Measurements from ENCODE around the gene ARMC12.

The ARMC12 gene

DNA sequence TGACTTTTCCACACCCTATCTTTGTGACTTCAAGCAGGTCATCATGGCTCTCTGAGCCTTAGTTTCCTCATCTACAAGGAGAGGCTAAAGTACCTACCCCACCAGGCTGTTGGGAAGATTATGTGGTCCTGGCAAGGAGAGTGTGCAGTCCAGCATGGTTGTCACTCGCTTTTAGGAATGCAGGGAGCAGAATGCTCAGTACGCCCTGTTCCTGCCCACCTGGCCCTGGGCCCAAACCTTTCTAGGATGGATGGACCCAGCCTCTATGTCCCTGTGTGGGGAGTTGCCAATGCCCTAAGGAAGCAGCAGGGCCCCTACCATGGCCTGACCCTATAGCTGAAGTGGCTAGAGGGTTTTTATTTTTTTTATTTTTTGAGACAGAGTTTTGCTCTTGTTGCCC is 41.6 kb downstream of the ARMC12 start:
- DNase-seq: no peak

DNA sequence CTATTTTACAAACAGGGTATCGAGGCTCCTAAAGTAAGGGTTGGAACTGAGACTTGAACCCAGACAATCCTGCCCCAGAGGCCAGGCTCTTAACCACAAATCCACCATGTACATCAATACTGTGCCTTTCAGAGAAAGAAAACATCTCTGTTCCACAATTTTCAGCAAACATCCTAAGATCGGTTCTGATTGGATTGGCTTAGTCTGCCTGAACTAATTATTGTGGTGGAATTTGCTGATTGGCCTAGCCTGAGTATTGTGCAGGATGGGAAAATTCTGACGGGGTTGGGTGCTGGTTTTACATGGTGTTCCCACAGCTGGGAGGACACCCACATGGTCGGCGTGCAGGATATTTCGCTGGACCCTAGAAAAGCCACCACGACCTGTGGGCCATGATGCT is 43.9 kb downstream of the ARMC12 start, which contains the start of gene CLPSL1:
CLPSL1 (plus strand) TSS at position 301 of the 400 bp plus-strand sequence; CDS start at position 393, 92 bp downstream.
- DNase-seq: no peak

DNA sequence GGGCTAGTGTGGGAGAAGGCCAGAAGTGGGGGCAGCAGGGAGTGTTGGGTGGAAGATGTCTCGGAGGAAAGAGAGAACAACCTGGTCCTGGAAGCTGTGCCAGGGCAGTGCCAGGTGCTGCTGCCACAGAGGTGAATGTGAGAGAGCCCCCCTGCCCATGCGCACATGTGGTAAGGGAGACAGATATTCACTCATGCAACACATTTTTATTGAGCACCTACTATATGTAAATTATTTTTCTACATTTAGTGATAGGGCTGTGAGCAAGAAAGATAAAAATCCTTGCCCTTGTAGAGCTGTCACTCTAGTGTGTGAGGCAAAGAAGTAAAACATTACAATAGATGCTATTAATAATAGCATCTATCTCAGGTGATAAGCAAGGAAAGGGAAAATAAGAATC is 44.5 kb downstream of the ARMC12 start:
- no peak for DNase-seq

DNA sequence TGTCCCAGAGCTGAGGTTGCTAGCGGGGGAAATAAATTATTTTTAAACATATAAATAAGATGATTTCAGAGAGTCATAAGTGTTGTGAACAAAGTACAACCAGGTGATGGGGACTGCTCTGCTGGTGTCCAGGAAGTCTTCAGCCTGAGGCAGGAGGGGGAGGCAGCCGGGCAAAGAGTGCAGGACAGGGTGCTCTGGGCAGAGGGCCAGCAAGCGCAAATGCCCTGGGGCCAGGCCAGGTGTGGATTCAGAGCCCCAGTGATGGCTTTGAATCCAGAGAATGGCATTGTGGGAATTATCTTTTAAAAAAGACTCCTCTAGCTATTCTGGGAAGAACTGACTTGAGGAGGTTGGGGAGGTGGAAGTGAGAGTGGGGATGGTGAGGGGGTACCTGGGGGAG is 45.6 kb downstream of the ARMC12 start:
- no peak for DNase-seq

DNA sequence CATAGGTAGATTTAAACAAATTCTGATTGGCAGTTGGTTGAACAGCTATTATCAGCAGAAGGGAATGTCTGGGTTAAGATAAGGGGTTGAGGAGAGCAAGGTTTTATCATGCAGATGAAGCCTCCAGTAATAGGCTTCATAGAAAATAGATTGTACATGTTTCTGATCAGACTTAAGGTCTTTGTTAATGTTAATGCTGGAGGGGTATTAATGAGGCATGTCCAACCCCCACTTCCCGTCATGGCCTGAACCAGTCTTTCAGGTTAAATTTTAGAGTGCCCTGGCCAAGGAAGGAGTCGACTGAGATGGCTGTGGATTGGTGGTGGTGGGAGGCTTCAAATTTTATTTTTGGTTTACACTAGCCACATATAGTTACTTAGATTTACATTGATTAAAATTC is 47.4 kb downstream of the ARMC12 start:
- no peak for DNase-seq

DNA sequence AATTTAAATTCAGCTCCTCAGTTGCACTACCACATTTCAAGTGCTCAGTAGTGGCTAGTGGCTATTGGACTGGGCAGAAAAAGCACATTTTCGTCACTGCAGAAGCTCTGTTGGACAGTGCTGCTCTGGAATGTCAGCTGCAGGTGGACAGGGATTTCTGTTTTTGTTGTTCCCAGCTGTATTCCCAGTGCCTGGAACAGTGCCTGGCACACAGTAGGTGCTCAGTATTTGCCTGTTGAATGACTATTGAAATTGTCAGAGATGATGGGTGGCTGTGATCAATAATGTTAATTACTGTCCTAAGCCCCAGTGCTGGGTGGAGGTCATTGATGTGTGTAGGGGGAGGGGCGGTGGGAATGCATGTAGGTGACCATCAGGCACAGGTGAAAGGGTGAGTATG is 49.4 kb downstream of the ARMC12 start:
- no peak for DNase-seq

DNA sequence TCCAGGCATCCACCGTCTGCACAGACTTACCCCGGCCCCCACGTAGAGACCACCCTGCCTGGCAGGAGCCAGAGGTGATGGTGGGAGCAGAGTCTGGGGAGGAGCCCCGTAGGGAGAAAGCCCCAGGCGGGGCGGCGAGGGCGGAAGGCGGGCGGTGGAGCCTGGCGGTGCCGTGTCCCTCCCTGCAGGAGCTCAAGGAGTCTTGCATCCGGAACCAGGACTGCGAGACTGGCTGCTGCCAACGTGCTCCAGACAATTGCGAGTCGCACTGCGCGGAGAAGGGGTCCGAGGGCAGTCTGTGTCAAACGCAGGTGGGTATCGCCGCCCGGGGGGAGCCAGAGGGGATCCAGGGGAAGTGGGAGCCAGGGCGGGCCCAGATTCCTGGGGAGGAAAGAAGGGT is 50.0 kb downstream of the ARMC12 start:
- no peak for DNase-seq

DNA sequence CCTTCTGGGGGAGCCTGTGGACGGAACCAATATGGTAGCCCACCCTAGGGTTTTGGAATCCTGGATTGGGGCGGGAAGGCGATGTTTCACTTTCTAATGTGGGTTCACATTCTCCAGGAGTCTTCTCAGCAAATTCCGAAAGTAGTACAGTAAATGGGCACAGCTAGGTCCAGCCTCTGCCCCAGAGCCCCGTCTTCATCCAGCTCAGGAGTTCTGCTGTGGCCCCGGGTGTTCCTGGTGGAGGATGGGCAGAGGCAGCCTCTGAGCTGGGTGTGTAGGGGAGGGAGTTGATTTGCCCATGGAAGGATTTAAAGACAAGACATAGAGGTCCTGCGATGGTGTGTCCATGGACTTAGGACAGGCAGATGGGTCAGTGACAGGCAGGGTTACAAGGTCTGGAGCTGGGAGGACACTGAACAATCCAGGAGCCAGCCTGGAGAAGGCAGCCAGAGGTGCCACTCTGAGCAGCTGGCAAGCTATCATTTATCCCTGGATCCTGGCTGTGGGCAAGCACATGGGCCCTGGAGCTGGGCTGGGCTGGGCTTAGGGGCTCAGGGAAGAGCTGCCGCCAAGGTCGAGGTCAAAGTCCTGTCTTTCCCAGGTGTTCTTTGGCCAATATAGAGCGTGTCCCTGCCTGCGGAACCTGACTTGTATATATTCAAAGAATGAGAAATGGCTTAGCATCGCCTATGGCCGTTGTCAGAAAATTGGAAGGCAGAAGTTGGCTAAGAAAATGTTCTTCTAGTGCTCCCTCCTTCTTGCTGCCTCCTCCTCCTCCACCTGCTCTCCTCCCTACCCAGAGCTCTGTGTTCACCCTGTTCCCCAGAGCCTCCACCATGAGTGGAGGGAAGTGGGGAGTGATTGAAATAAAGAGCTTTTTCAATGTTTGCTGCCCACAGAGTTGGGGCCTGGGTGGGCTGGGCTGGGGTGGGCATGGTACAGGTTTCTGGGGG is 50.7 kb downstream of the ARMC12 start:
- no peak for DNase-seq

DNA sequence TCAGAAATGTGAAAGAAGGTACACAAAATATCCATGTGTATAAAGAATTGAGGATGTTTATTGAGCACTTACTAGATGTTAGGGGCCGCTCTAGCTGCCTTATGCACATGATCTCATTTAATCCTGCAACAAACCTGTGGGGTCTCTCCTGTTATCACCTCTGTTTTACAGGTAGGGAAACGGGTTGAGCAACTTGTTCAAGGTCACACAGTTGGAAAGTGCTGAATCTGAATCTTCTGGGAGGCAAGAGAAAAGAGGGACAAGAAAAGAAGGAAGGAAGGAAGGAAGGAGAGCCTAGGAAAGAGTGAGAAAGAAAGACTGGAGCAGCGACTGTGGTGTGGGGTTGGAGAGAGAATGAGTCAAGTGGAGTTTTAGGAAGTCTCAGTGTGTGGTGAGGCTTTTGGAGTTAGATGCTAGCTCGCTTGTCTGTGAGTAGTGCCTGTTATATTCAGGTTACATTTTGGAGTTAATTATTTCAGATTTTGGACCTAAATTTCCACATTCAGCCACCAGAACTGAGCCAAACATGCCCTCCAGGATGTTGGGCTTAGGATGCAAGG is 51.7 kb downstream of the ARMC12 start:
- DNase-seq: no peak

DNA sequence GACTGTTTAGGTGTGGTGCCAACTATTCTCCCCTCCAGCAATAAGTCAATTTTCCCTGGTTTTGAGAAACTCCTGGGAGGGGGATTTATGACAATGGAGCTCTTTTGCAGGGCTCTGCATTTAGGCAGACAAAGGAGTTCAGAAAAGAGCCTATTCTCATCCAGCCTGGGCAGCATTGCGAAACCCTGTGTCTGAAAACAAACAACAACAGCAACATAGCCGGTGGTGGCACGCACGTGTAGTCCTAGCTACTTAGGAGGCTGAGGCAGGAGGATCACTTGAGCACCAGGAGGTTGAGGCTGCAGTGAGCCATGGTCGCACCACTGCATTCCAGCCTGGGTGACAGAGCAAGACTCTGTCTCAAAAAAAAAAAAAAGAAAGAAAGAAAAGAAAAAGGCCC is 53.9 kb downstream of the ARMC12 start:
- no peak for DNase-seq

DNA sequence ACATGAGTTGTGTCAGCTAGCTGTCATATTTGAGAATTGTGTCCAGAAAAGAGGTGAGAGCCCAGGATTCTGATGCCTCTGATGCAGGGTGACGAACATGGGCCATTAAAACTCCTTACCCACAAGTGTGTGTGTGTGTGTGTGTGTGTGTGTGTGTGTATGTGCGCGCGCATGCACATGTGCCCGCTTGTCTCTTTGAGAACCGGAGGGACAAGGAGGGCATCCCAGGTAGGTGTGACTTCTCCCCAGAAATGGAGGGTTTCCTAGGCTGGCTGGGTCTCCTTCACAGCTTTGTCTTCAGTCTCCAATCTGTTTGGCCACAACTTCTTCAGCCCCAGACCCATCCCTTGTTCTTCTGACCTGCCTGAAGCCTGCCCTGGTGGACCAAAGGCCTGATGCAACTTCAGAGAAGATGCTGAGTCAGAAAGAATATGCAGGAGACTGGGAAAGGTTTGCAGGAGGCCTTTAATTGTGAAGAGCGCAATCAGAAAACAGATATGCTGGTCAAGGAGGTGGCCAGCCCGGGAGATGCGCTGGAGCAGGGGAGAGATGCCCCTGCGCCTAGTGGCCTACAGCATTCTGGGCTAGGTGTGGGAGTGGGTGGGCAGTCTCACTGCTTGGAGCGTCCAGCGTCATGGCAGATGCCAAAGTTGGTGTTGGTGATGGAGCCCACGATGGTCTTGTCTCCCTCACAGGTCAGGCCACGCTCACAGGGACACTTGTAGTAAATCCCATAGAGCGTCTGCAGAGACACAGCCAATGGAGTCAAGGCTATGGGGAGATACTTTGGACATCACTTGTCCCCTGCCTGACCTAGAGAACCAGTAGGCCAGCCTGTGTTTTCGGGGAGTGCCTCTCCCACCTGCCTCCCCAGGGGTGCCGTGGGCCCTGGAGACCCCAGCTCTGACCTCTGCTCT is 58.0 kb downstream of the ARMC12 start:
- no peak for DNase-seq

DNA sequence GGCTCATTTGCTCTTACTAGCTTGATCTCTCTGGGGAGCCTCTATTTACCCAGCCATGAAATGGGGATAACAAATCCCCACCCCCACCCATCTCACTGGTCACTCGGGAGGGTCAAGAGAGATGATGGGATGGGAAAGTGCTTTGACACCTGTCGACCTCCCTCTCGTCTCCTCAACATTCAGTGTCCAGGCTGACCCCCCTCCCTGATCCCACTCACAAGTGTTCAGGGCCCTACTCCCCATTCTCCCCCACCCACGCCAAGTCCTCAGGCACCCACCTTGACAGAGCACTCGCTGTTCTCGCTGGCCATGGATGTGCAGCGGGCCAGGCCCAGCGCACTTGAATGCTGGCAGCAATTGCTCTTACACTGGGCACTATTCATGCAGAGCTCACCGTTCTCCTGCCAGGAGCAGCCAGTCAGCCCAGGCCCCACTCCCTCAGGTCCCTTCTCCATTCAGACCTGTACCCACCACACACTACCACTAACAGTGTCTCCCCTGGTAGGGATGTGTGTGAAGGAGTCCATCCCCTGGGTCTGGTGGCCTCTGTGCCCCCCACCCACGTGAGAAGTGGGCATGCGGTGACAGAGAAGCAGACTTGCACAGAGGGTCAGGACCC is 58.7 kb downstream of the ARMC12 start:
- no peak for DNase-seq

DNA sequence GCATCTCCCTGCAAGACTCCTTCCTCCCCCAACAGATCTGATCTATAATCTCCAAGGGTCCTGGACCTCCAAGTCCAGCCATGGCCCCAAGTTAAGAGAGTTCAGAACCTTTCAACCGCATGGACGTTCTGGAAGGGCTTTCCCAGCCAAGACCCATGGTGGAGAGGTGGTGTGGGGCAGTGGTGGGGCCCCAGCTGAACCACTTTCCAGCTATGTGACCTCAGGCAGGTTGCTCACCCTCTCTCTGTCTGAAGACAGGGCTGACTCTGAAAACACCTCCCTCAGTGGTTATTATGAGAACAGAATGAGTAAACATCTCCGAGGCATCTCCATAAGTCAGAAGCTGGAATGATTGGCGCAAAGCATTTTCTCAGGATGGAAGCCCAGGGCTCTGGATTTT is 59.4 kb downstream of the ARMC12 start:
- no peak for DNase-seq

DNA sequence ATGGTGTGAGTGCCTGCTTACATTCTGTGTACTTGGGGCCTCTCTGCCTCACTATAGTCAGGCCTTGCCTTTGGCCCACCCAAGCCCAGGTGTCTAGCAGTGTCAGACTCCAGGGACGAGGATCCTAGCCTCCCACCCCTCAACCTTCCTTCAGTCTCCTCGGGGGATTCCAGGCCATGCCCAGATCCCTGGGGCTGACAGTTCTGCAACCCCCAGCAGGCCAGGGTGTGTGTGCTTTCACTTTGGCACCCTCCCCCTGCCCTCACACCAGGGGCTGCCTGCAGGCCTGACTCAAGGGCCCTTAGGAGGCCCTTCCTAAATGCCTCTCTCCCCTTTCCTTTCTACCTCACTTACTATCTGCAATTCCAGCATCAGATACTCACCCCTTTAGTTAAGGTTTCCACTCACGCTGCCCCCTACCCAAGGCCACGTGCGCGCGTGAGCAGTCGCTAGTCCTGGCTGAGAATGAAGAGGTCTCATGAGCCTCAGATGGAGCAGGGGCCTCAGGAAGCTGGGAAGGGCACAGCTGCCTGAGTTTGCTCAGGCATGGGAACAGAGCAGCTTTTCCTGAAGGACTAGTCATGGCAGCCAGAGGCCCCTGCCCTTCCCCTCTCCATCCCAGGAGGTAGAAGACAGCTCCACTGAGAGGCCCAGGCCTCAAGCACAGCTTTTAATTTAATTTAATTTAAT is 61.1 kb downstream of the ARMC12 start:
- no peak for DNase-seq

Measured in NCI-H1048 (cell line).